ENCODE results near the gene ABCC2.
"Not testable (repeated sequence)": the region's sequence is repeated elsewhere in the genome, so short reads cannot be mapped to it uniquely, and the experiment has no call there.

DNA sequence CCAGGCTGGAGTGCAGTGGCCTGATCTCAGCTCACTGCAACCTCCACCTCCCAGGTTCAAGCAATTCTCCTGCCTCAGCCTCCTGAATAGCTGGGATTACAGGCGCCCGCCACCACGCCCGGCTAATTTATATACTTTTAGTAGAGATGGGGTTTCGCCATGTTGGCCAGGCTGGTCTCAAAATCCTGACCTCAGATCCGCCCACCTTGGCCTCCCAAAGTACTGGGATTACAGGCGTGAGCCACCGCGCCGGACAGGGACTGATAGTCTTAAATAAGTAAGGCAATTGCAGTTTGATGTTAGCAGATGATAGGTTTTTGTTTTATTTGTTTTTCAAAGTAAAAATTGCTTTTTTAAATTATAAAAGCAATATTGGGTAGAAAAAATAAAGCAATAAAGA, 48.3 kb upstream of the ABCC2 start:
- TF ChIP-seq POLR2A (IDR thresholded peaks at IDR 0.05), result not testable (repeated sequence)
- TF ChIP-seq, protein P1, sequence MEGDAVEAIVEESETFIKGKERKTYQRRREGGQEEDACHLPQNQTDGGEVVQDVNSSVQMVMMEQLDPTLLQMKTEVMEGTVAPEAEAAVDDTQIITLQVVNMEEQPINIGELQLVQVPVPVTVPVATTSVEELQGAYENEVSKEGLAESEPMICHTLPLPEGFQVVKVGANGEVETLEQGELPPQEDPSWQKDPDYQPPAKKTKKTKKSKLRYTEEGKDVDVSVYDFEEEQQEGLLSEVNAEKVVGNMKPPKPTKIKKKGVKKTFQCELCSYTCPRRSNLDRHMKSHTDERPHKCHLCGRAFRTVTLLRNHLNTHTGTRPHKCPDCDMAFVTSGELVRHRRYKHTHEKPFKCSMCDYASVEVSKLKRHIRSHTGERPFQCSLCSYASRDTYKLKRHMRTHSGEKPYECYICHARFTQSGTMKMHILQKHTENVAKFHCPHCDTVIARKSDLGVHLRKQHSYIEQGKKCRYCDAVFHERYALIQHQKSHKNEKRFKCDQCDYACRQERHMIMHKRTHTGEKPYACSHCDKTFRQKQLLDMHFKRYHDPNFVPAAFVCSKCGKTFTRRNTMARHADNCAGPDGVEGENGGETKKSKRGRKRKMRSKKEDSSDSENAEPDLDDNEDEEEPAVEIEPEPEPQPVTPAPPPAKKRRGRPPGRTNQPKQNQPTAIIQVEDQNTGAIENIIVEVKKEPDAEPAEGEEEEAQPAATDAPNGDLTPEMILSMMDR (IDR thresholded peaks at IDR 0.05), result not testable (repeated sequence)

All from body of pancreas (tissue), 4 donors.